ENCODE measurements around the gene EIF4B.

EIF4B gene, protein sequence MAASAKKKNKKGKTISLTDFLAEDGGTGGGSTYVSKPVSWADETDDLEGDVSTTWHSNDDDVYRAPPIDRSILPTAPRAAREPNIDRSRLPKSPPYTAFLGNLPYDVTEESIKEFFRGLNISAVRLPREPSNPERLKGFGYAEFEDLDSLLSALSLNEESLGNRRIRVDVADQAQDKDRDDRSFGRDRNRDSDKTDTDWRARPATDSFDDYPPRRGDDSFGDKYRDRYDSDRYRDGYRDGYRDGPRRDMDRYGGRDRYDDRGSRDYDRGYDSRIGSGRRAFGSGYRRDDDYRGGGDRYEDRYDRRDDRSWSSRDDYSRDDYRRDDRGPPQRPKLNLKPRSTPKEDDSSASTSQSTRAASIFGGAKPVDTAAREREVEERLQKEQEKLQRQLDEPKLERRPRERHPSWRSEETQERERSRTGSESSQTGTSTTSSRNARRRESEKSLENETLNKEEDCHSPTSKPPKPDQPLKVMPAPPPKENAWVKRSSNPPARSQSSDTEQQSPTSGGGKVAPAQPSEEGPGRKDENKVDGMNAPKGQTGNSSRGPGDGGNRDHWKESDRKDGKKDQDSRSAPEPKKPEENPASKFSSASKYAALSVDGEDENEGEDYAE

GRCh38 chr12:53005986-53006809, at the start of gene EIF4B:
EIF4B (plus strand) TSS chr12:53006456; CDS start chr12:53006484, 28 bp downstream.
- Histone ChIP-seq H3K36me3 (ENCODE audit: insufficient read depth, insufficient read length, low read length) (peaks cover 41% of the 10 kb centered on the region), H3K9ac (ENCODE audit: insufficient read length, low read depth) (peak within 1 kb of the TSS; percentile 100), H3K27me3 (ENCODE audit: insufficient read depth, insufficient read length) (no peaks in the 10 kb centered on the region), H3K9me3 (ENCODE audit: insufficient read depth, low read length) (no peaks in the 10 kb centered on the region), H3K4me1 (ENCODE audit: insufficient read depth, insufficient read length) (peaks cover 6% of the 10 kb centered on the region), H3K4me3 (ENCODE audit: insufficient read length, low read depth) (peak within 1 kb of the TSS; percentile 99)
- TF ChIP-seq ZNF274 (IDR thresholded peaks at IDR 0.05; ENCODE audit: low read depth, low read length) (no peak), YY1 (IDR thresholded peaks at IDR 0.05; ENCODE audit: insufficient read depth, insufficient read length) (peak; percentile 81), SUZ12 (IDR thresholded peaks at IDR 0.05; ENCODE audit: extremely low read depth, insufficient read depth, insufficient read length) (no peak)
- peak; percentile 100 for DNase-seq (ENCODE audit: low read depth, low spot score)

- H3K9me3 ChIP-seq (ENCODE audit: insufficient read depth, low read length), result no peaks in the 10 kb centered on the region
- no peak overlapping the region for H3K9ac ChIP-seq (ENCODE audit: insufficient read length, low read depth)
- H3K36me3 ChIP-seq (ENCODE audit: insufficient read depth, insufficient read length, low read length), result peaks cover 14% of the 10 kb centered on the region
- no peaks in the 10 kb centered on the region for H3K27me3 ChIP-seq (ENCODE audit: insufficient read depth, insufficient read length)
- H3K4me3 ChIP-seq (ENCODE audit: insufficient read length, low read depth), result no peak overlapping the region
- no peak for DNase-seq (ENCODE audit: low read depth, low spot score)
- no peaks in the 10 kb centered on the region for H3K4me1 ChIP-seq (ENCODE audit: insufficient read depth, insufficient read length)
- TF ChIP-seq SUZ12 (IDR thresholded peaks at IDR 0.05; ENCODE audit: extremely low read depth, insufficient read depth, insufficient read length), result no peak
- TF ChIP-seq ZNF274 (IDR thresholded peaks at IDR 0.05; ENCODE audit: low read depth, low read length), result no peak
- no peak for TF ChIP-seq YY1 (IDR thresholded peaks at IDR 0.05; ENCODE audit: insufficient read depth, insufficient read length)
Measured at GRCh38 chr12:52956987-52957386, 49.3 kb upstream of the EIF4B start.

GRCh38 chr12:52964556-52965336, 41.5 kb upstream of the EIF4B start:
- H3K4me1 ChIP-seq (ENCODE audit: insufficient read depth, insufficient read length), result no peaks in the 10 kb centered on the region
- peak overlapping the region; percentile 37 for H3K4me3 ChIP-seq (ENCODE audit: insufficient read length, low read depth)
- peak overlapping the region; percentile 84 for H3K9ac ChIP-seq (ENCODE audit: insufficient read length, low read depth)
- no peaks in the 10 kb centered on the region for H3K9me3 ChIP-seq (ENCODE audit: insufficient read depth, low read length)
- no peak for DNase-seq (ENCODE audit: low read depth, low spot score)
- H3K27me3 ChIP-seq (ENCODE audit: insufficient read depth, insufficient read length), result no peaks in the 10 kb centered on the region
- no peaks in the 10 kb centered on the region for H3K36me3 ChIP-seq (ENCODE audit: insufficient read depth, insufficient read length, low read length)
- TF ChIP-seq SUZ12 (IDR thresholded peaks at IDR 0.05; ENCODE audit: extremely low read depth, insufficient read depth, insufficient read length), result no peak

DNA sequence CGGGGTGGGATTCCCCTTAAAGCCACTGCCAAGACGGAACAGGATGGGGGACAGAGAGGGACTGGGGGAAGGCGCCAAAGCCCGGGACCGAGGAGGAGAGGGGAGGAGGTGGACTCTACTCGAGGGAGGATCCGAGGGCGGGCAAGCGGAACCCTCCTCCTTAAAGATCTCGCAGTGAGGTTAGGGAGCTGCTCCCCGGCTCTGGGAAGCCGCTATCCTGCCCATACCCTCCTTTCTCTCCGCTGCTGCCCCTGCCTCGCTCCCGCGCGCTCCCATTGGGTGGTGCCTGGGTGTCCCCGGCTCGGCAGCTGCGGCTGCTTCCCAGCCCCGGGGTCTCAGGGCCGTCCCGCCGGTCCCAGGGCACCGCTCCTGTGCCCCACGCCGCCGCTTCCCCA, 40.9 kb upstream of the EIF4B start:
- no peaks in the 10 kb centered on the region for H3K36me3 ChIP-seq (ENCODE audit: insufficient read depth, insufficient read length, low read length)
- no peaks in the 10 kb centered on the region for H3K9me3 ChIP-seq (ENCODE audit: insufficient read depth, low read length)
- H3K4me1 ChIP-seq (ENCODE audit: insufficient read depth, insufficient read length), result peaks cover 5% of the 10 kb centered on the region
- peak overlapping the region; percentile 37 for H3K4me3 ChIP-seq (ENCODE audit: insufficient read length, low read depth)
- peak overlapping the region; percentile 84 for H3K9ac ChIP-seq (ENCODE audit: insufficient read length, low read depth)
- DNase-seq (ENCODE audit: low read depth, low spot score), result no peak
- TF ChIP-seq SUZ12 (IDR thresholded peaks at IDR 0.05; ENCODE audit: extremely low read depth, insufficient read depth, insufficient read length) (no peak), ZNF274 (IDR thresholded peaks at IDR 0.05; ENCODE audit: low read depth, low read length) (no peak), YY1 (IDR thresholded peaks at IDR 0.05; ENCODE audit: insufficient read depth, insufficient read length) (no peak)
- H3K27me3 ChIP-seq (ENCODE audit: insufficient read depth, insufficient read length), result no peaks in the 10 kb centered on the region

GRCh38 chr12:52969166-52969795, 37.0 kb upstream of the EIF4B start:
- H3K4me3 ChIP-seq (ENCODE audit: insufficient read length, low read depth), result no peak overlapping the region
- H3K36me3 ChIP-seq (ENCODE audit: insufficient read depth, insufficient read length, low read length), result no peaks in the 10 kb centered on the region
- peaks cover 16% of the 10 kb centered on the region for H3K4me1 ChIP-seq (ENCODE audit: insufficient read depth, insufficient read length)
- no peak overlapping the region for H3K9ac ChIP-seq (ENCODE audit: insufficient read length, low read depth)
- TF ChIP-seq SUZ12 (IDR thresholded peaks at IDR 0.05; ENCODE audit: extremely low read depth, insufficient read depth, insufficient read length) (no peak), YY1 (IDR thresholded peaks at IDR 0.05; ENCODE audit: insufficient read depth, insufficient read length) (no peak), ZNF274 (IDR thresholded peaks at IDR 0.05; ENCODE audit: low read depth, low read length) (no peak)
- H3K27me3 ChIP-seq (ENCODE audit: insufficient read depth, insufficient read length), result no peaks in the 10 kb centered on the region
- no peaks in the 10 kb centered on the region for H3K9me3 ChIP-seq (ENCODE audit: insufficient read depth, low read length)
- no peak for DNase-seq (ENCODE audit: low read depth, low spot score)

- no peak overlapping the region for H3K4me3 ChIP-seq (ENCODE audit: insufficient read length, low read depth)
- H3K9me3 ChIP-seq (ENCODE audit: insufficient read depth, low read length), result no peaks in the 10 kb centered on the region
- H3K36me3 ChIP-seq (ENCODE audit: insufficient read depth, insufficient read length, low read length), result no peaks in the 10 kb centered on the region
- no peak for TF ChIP-seq ZNF274 (IDR thresholded peaks at IDR 0.05; ENCODE audit: low read depth, low read length)
- no peak for TF ChIP-seq YY1 (IDR thresholded peaks at IDR 0.05; ENCODE audit: insufficient read depth, insufficient read length)
- TF ChIP-seq SUZ12 (IDR thresholded peaks at IDR 0.05; ENCODE audit: extremely low read depth, insufficient read depth, insufficient read length), result no peak
- no peak for DNase-seq (ENCODE audit: low read depth, low spot score)
- peak overlapping the region; percentile 21 for H3K9ac ChIP-seq (ENCODE audit: insufficient read length, low read depth)
- no peaks in the 10 kb centered on the region for H3K27me3 ChIP-seq (ENCODE audit: insufficient read depth, insufficient read length)
- peaks cover 22% of the 10 kb centered on the region for H3K4me1 ChIP-seq (ENCODE audit: insufficient read depth, insufficient read length)
Measured at GRCh38 chr12:52969828-52970569, 36.3 kb upstream of the EIF4B start.

Measured in NT2/D1 (cell line).